GM06990 (cell line): ENCODE data around the gene CYP11A1.

Source experiments
- DNase-seq: peaks from one replicate; pipeline ENCODE4 v3.0.0-alpha.2; 2011; ENCODE audit not compliant: insufficient read length; ENCODE audit errors: extremely low read depth
- H3K27me3 ChIP-seq: replicated peaks from 2 replicates; pipeline ENCODE4 v1.6.0; 2011; ENCODE audit warnings: low read length; ENCODE audit not compliant: control insufficient read depth, insufficient read depth
- H3K36me3 ChIP-seq: 2 replicates; pipeline ENCODE4 v1.5.1; 2011; ENCODE audit warnings: low read length; ENCODE audit not compliant: control insufficient read depth, insufficient read depth
- H3K4me3 ChIP-seq: replicated peaks from 2 replicates; pipeline ENCODE4 v1.5.1; 2011; ENCODE audit warnings: low read depth, mild to moderate bottlenecking, control low read depth, low read length
- TF ChIP-seq, protein P1 (sequence below): IDR thresholded peaks from 2 replicates; pipeline ENCODE4 v1.5.1; 2011; ENCODE audit warnings: low read length, control low read depth, mild to moderate bottlenecking, inconsistent platforms; ENCODE audit not compliant: insufficient read depth, poor library complexity, severe bottlenecking

Gene CYP11A1

GRCh38 chr15:74408385-74408784 is 40.9 kb upstream of the CYP11A1 start:
- TF ChIP-seq, protein P1, sequence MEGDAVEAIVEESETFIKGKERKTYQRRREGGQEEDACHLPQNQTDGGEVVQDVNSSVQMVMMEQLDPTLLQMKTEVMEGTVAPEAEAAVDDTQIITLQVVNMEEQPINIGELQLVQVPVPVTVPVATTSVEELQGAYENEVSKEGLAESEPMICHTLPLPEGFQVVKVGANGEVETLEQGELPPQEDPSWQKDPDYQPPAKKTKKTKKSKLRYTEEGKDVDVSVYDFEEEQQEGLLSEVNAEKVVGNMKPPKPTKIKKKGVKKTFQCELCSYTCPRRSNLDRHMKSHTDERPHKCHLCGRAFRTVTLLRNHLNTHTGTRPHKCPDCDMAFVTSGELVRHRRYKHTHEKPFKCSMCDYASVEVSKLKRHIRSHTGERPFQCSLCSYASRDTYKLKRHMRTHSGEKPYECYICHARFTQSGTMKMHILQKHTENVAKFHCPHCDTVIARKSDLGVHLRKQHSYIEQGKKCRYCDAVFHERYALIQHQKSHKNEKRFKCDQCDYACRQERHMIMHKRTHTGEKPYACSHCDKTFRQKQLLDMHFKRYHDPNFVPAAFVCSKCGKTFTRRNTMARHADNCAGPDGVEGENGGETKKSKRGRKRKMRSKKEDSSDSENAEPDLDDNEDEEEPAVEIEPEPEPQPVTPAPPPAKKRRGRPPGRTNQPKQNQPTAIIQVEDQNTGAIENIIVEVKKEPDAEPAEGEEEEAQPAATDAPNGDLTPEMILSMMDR: no peak
- DNase-seq: no peak
- H3K4me3 ChIP-seq: no peak overlapping the region
- H3K36me3 ChIP-seq: peaks cover 36% of the 10 kb centered on the region
- H3K27me3 ChIP-seq: no peaks in the 10 kb centered on the region

GRCh38 chr15:74406992-74407705 is 39.7 kb upstream of the CYP11A1 start:
- peaks cover 29% of the 10 kb centered on the region for H3K36me3 ChIP-seq
- H3K4me3 ChIP-seq: no peak overlapping the region
- DNase-seq: no peak
- no peaks in the 10 kb centered on the region for H3K27me3 ChIP-seq
- TF ChIP-seq, protein P1: no peak

GRCh38 chr15:74406517-74406916 is 39.1 kb upstream of the CYP11A1 start:
- Histone ChIP-seq H3K36me3 (peaks cover 24% of the 10 kb centered on the region), H3K27me3 (no peaks in the 10 kb centered on the region), H3K4me3 (no peak overlapping the region)
- DNase-seq: no peak
- TF ChIP-seq, protein P1: no peak

GRCh38 chr15:74405823-74406222 is 38.4 kb upstream of the CYP11A1 start:
- H3K36me3 ChIP-seq: peaks cover 17% of the 10 kb centered on the region
- TF ChIP-seq, protein P1: no peak
- H3K27me3 ChIP-seq: no peaks in the 10 kb centered on the region
- H3K4me3 ChIP-seq: no peak overlapping the region
- no peak for DNase-seq

GRCh38 chr15:74403991-74404563 is 36.6 kb upstream of the CYP11A1 start:
- peak; percentile 88 for DNase-seq
- Histone ChIP-seq H3K27me3 (no peaks in the 10 kb centered on the region), H3K36me3 (peaks cover 3% of the 10 kb centered on the region), H3K4me3 (peak overlapping the region; percentile 47)
- TF ChIP-seq, protein P1: no peak
